ENCODE measurements around the gene UAP1. TPM values are rescaled to one million over a fixed set of nuclear protein-coding genes. Genes with fewer than 3 reads are reported as not detected.

The UAP1 gene
- total RNA-seq, 1 donor from 2014 or later = 30.4 TPM

DNA sequence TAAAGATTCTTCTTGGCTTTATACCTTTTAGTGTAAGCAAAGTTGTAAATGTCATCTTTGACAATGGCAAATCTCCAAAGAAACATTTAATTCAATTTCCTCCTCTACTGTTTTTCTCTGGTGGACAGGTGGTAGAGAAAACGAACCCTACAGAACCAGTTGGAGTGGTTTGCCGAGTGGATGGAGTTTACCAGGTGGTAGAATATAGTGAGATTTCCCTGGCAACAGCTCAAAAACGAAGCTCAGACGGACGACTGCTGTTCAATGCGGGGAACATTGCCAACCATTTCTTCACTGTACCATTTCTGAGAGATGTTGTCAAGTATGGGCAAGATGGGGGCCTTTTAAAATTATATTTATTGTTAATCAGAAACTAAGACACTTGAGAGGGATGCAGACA is 25.8 kb downstream of the UAP1 start:
- H3K9me3 Mint-ChIP-seq = no peaks in the 10 kb centered on the region
- H3K27ac Mint-ChIP-seq = no peak overlapping the region
- peaks cover 22% of the 10 kb centered on the region for H3K36me3 Mint-ChIP-seq
- no peak overlapping the region for H3K4me3 Mint-ChIP-seq
- TF ChIP-seq, protein P1, sequence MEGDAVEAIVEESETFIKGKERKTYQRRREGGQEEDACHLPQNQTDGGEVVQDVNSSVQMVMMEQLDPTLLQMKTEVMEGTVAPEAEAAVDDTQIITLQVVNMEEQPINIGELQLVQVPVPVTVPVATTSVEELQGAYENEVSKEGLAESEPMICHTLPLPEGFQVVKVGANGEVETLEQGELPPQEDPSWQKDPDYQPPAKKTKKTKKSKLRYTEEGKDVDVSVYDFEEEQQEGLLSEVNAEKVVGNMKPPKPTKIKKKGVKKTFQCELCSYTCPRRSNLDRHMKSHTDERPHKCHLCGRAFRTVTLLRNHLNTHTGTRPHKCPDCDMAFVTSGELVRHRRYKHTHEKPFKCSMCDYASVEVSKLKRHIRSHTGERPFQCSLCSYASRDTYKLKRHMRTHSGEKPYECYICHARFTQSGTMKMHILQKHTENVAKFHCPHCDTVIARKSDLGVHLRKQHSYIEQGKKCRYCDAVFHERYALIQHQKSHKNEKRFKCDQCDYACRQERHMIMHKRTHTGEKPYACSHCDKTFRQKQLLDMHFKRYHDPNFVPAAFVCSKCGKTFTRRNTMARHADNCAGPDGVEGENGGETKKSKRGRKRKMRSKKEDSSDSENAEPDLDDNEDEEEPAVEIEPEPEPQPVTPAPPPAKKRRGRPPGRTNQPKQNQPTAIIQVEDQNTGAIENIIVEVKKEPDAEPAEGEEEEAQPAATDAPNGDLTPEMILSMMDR (IDR thresholded peaks at IDR 0.05; ENCODE audit: unreplicated experiment) = no peak
- no peaks in the 10 kb centered on the region for H3K27me3 Mint-ChIP-seq (ENCODE audit: low read depth)
- H3K4me1 Mint-ChIP-seq = peaks cover 5% of the 10 kb centered on the region
- no peak for DNase-seq (ENCODE audit: low spot score in 2 of 2, unreplicated experiment in 2 of 2)

DNA sequence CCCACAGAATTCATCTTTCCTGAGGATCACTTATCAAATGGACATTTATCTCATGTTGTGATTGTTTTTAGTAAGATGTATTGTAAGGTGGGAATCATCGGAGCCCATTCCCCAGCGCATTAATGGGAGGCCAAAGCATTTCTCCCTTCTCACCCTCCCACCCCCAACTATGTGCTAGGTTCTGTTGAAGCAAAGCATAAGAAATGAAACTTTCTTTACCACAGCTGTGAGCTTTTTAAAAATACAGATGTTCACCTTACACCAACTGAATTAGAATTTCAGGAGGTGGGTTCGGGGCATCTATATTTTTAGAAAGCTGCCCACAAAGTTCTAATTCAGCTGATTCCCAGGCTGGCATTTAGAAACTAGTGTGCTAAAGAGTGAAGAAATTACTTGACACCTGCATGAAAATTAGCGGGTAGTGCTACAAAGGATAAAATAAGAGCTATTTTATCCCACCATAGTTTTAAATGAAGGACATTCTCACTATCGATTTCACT is 26.3 kb downstream of the UAP1 start:
- peaks cover 5% of the 10 kb centered on the region for H3K4me1 Mint-ChIP-seq
- TF ChIP-seq, protein P1 (IDR thresholded peaks at IDR 0.05; ENCODE audit: unreplicated experiment) = no peak
- no peak for DNase-seq (ENCODE audit: low spot score in 2 of 2, unreplicated experiment in 2 of 2)
- no peaks in the 10 kb centered on the region for H3K27me3 Mint-ChIP-seq (ENCODE audit: low read depth)
- no peaks in the 10 kb centered on the region for H3K9me3 Mint-ChIP-seq
- H3K4me3 Mint-ChIP-seq = no peak overlapping the region
- H3K36me3 Mint-ChIP-seq = peaks cover 26% of the 10 kb centered on the region
- H3K27ac Mint-ChIP-seq = no peak overlapping the region

DNA sequence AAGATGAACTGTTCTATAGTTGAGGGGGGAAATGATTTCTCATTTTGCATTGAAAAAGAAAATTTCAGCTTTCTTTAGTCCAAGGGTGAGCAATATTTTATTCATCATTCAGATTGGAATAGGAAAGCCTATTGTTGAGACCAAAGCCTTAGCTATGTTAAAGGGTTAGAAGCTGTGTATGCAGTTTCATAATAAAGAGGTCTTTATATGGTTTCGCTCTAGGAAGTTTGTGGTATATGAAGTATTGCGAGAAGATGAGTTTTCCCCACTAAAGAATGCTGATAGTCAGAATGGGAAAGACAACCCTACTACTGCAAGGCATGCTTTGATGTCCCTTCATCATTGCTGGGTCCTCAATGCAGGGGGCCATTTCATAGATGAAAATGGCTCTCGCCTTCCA is 28.6 kb downstream of the UAP1 start:
- peaks cover 34% of the 10 kb centered on the region for H3K36me3 Mint-ChIP-seq

DNA sequence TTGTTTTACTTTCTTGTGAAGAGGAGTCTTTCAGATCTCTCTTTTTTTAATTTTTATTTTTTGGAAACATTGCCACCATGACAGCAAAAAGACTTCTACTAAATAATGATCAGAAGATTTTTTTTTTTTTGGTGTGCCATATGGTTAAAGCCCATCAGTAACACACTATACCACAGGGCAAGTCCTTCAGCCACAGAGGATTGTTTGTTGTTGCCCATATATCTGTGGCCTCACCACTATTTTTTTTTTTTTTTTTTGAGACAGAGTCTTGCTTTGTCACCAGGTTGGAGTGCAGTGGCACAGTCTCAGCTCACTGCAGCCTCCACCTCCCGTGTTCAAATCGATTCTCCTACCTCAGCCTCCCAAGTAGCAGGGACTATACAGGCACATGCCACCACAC is 29.2 kb downstream of the UAP1 start:
- H3K4me3 Mint-ChIP-seq = no peak overlapping the region
- peaks cover 39% of the 10 kb centered on the region for H3K36me3 Mint-ChIP-seq
- H3K27me3 Mint-ChIP-seq (ENCODE audit: low read depth) = no peaks in the 10 kb centered on the region
- H3K4me1 Mint-ChIP-seq = peaks cover 5% of the 10 kb centered on the region
- H3K9me3 Mint-ChIP-seq = no peaks in the 10 kb centered on the region
- DNase-seq (ENCODE audit: low spot score in 2 of 2, unreplicated experiment in 2 of 2) = no peak
- TF ChIP-seq, protein P1 (IDR thresholded peaks at IDR 0.05; ENCODE audit: unreplicated experiment) = no peak
- no peak overlapping the region for H3K27ac Mint-ChIP-seq

More for the DNA sequence above, 28.6 kb downstream of the UAP1 start:
- no peak overlapping the region for H3K4me3 Mint-ChIP-seq
- H3K27ac Mint-ChIP-seq = no peak overlapping the region
- H3K27me3 Mint-ChIP-seq (ENCODE audit: low read depth) = no peaks in the 10 kb centered on the region
- no peak for DNase-seq (ENCODE audit: low spot score in 2 of 2, unreplicated experiment in 2 of 2)
- no peaks in the 10 kb centered on the region for H3K9me3 Mint-ChIP-seq
- H3K4me1 Mint-ChIP-seq = peaks cover 5% of the 10 kb centered on the region
- TF ChIP-seq, protein P1 (IDR thresholded peaks at IDR 0.05; ENCODE audit: unreplicated experiment) = no peak

DNA sequence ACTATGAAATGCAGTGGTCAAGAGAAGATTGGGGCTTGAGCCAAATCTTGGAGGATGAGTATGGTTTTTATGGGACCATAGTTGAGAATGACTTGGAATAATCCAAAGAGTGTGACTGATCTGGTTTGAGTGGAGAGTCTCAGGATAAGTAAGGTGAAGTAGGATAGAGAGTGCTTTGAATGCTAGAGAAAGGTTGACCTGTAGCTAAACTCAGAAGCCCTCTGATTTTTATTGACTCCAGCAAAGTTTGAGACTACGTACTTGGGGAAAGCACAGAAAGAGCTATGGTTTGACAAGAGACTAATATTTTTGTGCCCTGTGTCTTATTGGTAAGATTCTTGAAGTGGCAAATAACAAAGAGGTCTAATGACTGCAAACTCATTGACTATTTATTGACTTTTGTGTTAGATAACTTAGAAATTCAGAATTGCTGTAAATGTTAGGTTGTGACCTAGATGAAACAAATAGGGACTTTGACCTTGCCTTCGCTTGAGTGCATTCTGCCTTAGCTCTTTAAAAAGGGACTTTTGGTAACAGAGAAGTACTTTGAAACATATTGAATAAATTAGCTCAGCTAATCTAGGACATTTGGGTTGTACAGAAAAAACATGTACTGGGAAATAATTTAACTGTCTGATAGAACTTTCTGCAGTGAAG is 35.1 kb downstream of the UAP1 start:
- H3K4me3 Mint-ChIP-seq = no peak overlapping the region

More for the DNA sequence above, 35.1 kb downstream of the UAP1 start:
- no peak for DNase-seq (ENCODE audit: low spot score in 2 of 2, unreplicated experiment in 2 of 2)
- no peak overlapping the region for H3K27ac Mint-ChIP-seq
- no peaks in the 10 kb centered on the region for H3K9me3 Mint-ChIP-seq
- TF ChIP-seq, protein P1 (IDR thresholded peaks at IDR 0.05; ENCODE audit: unreplicated experiment) = no peak
- no peaks in the 10 kb centered on the region for H3K4me1 Mint-ChIP-seq
- H3K27me3 Mint-ChIP-seq (ENCODE audit: low read depth) = no peaks in the 10 kb centered on the region
- peaks cover 35% of the 10 kb centered on the region for H3K36me3 Mint-ChIP-seq
